HuH-7 (cell line): ENCODE data around the gene BPIFB3.

Source experiments
- DNase-seq: peaks from one replicate; pipeline ENCODE4 v3.0.0; 2011; ENCODE audit warnings: low spot score

The BPIFB3 gene, protein sequence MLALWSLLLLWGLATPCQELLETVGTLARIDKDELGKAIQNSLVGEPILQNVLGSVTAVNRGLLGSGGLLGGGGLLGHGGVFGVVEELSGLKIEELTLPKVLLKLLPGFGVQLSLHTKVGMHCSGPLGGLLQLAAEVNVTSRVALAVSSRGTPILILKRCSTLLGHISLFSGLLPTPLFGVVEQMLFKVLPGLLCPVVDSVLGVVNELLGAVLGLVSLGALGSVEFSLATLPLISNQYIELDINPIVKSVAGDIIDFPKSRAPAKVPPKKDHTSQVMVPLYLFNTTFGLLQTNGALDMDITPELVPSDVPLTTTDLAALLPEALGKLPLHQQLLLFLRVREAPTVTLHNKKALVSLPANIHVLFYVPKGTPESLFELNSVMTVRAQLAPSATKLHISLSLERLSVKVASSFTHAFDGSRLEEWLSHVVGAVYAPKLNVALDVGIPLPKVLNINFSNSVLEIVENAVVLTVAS

DNA sequence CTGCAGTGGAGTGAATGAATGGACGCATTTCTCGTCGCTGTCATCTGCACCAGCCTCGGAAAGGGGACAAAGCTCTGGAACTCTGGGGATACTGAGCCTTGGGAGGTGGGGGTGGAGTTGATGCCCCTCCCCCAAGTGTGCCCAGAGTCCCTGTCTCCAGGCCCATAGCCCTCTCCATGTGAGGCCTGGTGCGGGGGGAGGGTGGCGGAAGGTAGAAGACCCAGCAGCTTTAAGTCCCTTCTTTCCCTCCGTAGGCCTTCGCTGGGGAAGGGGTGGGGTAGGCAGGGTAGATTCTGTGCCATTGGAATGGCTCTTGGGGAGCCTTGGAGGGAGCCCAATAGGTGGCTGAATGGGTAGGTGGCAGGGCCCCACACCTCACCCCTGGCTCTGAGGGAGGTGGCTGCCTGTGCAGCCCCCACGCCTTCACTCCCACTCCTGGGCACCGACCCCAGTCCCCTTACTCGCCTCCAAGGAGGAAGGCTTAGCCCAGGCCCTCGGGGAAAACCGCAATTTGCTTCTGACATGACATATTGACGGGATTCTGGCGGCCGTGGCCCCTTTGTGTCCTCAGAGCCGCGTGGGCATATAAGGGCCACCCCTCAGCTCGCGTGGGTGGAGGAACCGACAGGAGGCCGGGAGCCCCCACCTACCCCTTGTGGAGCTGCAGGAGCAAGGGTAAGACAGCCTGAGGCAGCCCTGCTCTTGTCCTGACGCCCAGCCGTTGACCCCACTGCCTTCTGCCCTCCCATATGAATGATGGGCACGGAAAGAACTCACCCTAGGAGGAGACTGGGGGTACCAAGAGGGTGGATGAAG lies at the start of gene BPIFB3:
BPIFB3 (plus strand) TSS at position 613 of the 816 bp plus-strand sequence. CDS start 1,533 bp downstream, outside the sequence.
- DNase-seq = no peak

DNA sequence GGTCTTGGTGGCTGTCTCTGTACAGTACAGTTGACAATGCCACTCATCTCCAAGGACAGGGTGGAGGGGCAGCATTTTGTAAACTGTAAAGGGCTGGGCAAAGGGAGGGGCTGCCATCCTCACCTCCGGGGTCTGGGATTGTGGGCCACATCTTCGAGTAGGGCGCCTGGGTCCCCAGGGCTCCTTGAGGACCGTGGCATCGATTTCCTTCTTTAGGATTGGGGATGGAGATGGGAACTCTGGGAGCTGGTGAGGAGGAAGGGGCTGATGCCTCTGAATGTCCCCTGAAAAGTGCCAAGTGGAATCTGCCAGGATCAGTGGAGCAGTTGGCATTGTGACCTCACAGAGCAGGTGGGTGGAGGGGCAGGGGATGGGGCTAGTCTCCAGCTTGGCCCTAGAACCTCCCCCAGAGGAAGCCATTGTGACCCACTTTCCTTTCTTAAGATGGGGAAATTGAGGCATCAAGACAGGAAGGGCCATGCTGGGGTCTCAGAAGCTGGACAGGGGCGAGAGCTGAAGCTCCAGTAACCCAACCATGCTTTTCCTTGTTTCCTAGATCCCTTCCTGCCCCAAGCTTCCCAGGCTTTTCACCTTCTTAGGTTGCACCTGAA lies 49.5 kb upstream of the BPIFB3 start, which contains the start of gene SUN5:
SUN5 (minus strand) TSS at position 293 of the 611 bp plus-strand sequence; CDS start at position 200, 93 bp downstream.
- no peak for DNase-seq

DNA sequence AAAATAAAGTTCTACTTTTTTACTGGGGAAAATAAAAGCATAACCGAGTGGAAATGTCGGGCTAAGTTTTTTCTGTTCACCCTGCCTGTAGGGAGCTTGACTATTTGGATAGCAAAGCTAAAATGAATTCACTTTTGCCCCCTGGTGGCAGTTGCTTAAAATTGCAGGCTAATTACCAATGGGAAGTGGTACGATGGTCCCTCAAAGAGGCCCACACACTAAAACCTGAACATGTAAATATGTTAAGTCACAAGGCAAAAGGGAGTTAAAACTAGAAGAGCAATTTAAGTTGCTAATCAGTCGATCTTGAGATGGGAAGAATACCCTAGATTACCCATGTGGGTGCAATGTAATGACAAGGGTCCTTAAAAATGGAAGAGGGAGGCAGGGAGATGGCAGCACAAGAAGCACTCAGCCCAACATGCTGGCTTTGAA lies 48.6 kb upstream of the BPIFB3 start:
- no peak for DNase-seq

DNA sequence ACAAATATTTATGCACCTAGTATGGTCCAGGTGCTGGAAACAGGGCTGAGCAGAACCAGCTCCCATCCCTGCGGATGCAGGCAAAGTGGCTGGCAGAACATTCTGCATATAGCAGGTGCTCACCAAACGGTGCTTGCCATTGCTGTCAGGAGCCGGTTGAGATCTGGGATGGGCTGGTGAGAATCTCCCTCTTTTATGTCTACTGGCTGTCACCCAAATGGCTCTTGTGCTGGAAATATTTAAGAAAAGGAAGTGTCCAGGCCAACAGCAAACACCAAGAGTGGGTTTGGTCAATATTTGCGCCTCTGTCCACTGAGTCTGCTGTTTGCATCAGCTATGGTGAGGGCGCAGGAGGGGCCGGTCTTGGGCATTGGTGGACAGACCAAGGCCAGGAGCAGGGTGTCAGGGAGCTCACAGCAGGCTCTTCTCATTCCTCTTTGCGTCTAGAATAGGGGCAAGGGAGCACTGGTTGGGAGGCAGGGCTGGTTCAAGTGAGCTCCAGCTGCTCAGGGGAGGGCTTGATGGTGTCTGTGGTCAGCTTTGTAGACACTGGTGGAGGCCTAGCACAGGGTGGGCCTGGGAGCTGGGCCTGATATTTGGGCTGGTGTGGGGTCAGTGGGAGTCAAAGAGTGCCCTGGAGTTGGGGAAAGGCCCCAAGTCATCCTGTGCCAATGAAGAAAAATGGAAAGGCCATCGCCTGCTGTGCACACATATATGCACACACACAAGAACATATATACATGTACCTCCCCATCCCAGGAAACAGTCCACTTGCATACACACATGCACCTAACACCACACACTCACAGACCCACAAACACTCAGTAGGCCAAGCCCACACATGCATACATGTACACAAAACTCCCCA lies 47.6 kb upstream of the BPIFB3 start:
- no peak for DNase-seq

DNA sequence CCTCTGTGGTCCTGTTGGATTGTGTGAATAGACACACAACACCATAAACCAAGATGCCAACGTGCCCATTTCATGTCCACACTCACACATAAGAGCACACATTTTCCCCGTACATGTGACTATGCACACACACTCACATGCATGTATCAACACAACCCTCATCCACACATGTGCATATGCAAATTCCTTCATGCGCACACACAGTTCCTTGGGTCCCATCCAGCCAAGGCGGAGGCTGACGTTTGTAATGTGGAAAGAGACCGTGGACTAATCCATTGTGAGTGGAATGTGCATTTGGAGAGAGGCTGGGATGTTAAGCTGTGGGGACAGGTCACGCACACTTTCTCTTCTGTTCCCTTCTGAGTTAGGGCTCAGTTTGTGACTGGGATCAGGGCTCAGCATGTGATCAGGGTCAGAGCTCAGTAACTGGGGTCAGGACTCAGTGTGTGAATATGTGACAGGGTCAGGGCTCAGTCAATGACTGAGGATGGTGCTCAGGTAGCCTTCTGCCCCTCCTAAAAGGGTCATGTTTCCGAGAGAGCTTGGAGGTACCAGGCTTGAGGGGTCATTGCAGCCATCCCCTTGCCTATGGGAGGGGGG lies 46.8 kb upstream of the BPIFB3 start:
- DNase-seq = no peak

DNA sequence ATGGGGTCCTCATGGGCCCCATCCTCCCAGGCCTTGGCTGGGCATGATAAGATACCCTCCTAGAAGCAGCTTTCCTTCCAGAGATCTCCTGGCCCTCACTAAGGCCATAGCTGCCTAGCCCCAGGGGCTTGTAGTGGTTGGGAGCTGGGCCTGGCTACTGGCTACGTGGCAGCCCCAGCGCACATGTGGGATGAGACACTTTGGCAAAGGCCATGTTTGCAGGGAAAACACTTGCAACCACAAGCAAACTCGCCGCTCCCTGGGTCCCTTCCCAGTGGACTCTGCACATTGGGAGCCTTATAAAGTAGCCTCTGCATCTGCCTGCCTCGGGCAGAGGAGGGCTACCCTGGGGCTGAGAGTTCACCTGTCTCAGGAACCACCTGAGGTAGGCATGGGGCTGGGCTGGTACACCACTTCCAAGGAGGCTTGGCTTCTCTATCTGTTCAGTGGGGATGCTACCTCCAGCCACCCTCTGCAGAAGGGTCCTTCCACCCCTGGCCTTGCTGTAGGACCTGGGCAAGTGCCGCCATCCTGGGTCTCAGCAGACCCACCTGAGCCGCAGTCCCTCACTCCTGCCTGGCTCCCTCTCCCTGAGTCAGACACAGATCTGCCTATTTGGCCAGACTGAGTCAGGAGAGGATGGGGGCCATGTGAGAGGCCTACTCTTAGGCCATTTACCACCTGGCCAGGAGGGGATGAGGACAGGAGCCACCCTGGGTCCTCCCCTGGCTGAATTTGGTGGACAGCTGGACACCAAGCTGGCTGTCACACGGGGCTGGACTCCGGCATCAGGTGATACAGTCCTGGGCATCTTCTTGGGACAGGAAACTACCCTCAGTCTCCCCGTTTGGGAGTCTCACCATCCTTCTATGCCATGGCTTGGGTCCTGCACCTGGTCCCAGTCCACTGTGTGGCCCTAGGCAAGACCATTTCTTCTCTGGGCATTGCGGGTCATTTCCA lies 46.0 kb upstream of the BPIFB3 start, which contains the start of gene BPIFB2:
BPIFB2 (plus strand) TSS at position 329 of the 960 bp plus-strand sequence. CDS start 871 bp downstream, outside the sequence.
- DNase-seq = no peak

DNA sequence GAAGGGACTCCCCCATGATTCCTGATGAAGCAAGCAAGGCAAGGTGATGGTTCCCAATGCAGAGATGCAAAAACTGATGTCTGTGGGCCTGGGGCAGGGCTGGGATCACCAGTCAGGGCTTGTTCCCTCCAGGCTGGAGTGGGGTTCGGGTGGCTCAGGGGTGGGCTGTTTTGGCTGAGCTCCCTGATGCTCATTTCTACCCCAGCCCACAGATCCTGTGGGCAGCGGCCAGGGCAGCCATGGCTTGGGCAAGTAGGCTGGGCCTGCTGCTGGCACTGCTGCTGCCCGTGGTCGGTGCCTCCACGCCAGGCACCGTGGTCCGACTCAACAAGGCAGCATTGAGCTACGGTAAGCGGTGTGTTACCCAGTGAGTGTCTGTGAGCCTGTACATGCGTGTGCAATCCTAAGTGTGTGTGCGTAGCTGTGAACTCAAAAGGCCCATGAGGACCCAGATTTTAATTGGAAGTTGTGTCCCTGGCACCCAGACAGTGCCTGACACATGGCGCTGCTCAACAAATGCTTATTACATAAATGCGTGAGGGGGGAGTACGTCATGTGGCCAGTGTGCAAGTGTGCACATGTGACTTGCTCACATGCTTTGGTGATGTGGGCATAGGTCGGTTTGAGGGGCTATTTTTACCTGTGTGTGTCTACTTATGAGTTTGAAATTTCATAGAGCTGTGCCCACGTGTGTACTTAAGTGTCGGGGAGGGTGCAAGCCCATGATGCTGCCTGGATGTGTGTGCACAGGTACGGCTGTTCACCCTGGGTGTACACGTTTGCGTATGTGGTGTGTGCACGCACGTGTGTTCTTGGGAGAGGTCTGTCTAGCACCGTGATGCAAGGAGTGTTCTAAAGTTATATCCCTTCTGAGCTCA lies 45.1 kb upstream of the BPIFB3 start:
- no peak for DNase-seq

DNA sequence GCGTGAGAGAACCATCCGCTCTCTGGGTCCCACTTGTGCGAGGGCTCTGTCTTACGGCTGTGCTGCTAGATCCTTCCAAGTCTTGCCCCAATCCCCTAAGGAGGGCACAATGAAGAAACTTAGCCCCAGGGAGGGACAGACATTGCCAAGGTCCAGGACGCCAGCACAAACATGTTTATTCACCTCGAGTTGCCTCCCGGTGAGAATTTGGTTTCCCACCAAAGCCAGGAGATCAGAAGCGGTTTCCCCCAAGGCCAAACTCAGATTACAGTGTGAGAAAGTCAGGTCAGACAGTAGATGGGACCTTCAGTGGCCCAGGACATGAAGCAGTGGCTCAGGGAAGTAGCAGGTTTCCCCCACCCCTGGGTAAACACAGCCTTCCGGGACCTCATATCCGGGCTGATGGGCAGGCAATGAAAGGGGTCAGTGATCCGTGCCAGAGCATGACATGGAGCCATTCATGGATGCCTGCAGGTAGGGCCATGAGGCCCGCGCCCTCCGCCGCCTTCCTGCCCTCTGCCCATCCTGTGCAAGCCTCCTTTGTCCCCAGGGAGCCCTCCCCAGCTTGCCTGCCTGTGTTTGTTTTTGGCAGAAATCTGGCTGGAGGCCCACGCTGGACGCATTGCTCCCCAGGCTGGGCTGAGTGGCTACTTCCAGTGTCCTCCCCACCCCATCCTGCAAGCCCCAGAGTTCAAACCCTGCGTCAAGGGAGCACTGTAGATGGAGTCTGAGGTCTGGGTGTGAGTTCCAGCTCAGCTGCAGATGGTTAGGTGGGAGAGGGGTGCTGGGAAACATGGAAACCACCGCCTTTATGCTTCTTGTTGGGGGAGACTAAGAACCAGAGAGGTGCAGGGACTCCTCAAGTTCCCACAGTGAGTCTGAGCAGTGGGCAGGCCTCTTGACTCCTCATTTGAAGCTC lies 44.2 kb upstream of the BPIFB3 start:
- DNase-seq = peak; percentile 52

DNA sequence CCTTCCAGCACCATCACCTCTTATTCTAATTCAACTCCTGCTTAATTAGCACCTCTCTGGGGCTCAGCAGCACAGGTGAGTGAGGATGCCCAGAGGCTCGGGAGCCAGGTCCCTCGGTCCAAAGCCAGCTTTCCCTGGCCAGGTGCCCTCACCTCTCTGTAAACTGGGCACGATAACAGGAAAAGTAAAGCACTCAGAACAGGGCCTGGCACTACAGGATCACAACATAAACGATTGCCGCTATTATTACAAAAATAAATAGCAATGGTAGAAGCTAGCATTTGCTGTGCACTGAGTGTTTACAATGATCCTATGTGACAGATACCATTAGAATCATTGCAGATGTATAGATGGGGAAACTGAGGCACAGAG lies 43.6 kb upstream of the BPIFB3 start:
- no peak for DNase-seq

DNA sequence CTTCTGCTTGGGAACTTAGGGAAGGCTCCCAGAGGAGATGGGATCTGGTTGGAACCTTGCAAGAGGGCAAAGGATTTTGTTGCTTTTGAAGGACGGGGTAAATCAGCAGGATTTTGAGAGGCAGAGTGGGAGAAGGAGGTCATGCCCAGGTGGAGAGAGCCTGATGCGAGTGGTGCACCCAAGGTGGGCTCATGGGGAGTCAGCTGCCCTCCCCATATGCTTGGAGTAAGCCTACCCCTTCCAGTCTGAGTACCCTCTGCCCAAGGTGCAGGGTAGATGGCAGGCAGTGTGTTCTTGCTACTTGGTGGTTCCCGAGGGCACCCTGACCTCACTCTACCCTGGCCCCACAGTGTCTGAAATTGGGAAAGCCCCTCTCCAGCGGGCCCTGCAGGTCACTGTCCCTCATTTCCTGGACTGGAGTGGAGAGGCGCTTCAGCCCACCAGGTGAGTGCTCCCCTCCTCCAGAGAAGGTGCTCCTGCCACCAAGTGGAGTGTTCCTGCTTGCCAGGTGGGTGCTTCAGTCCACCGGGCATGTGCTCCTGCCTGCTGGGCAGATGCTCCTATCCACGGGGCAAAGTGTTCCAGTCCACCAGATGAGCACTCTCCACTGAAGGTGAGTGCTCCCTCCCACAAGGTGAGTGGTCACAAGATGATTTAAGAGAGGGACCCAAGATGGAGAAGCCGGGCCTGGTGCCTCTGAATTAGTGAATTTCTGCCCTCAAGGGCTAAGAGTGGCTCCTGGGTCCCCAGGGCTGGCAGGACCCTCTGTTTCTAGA lies 42.8 kb upstream of the BPIFB3 start:
- DNase-seq = no peak

DNA sequence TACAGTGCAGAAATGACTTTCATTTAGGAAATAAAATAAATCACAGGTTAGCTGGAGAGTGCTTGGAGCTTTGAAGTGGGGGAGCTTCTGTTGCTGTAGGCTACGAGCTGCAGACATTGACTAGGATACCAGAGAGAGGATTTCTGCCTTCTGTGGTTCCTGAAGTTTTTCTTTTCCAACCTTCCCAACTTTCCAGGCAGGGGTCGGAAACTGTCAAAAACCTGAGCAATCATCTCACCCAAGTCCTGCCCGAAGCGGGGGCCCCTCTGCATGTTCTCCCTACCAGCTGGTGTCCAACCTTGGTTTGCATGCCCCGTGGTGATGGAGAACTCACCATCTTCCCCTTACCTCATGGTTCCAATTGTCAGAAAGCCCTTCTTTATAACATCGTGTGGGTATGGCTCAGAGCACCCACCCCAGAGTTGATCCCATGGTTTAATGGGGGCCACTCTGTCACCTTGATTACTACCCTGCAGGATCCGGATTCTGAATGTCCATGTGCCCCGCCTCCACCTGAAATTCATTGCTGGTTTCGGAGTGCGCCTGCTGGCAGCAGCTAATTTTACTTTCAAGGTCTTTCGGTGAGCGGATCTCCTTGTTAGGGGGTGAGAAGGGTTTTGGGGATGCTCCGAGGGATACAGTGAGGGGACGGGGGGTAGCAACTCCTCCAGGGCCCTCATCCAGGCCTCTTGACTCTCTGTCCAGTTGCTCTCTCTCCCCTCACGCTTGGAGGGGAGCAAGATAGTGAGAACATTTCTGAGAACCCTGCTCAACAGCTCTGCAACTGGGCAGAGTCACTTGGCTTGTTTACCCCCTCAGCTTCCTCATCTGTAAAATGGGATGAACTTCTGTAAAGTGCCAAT lies 41.1 kb upstream of the BPIFB3 start:
- DNase-seq = no peak

DNA sequence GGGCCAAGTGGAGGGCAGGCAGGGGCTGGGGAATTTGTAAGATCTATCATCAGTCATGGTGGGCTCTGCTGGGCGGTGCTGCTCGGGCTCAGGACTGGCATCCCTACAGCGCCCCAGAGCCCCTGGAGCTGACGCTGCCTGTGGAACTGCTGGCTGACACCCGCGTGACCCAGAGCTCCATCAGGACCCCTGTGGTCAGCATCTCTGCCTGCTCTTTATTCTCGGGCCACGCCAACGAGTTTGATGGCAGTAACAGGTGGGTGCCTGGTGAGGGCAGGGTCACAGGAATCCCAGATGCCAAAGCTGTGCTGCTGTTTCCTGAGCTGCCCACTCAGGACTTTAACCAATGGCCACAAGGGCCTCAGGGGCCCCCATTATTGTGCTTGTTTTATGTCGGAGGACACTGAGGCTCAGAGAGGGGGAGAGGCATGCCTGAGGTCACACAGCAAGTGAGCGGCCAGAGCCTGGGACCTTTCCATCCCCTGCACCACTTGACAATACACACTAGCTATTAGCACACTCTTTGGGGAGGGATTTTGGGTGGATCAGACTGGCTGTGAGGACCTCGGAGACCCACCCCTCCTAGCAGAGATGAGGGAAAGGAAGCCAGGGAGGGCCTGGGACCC lies 39.9 kb upstream of the BPIFB3 start:
- no peak for DNase-seq

DNA sequence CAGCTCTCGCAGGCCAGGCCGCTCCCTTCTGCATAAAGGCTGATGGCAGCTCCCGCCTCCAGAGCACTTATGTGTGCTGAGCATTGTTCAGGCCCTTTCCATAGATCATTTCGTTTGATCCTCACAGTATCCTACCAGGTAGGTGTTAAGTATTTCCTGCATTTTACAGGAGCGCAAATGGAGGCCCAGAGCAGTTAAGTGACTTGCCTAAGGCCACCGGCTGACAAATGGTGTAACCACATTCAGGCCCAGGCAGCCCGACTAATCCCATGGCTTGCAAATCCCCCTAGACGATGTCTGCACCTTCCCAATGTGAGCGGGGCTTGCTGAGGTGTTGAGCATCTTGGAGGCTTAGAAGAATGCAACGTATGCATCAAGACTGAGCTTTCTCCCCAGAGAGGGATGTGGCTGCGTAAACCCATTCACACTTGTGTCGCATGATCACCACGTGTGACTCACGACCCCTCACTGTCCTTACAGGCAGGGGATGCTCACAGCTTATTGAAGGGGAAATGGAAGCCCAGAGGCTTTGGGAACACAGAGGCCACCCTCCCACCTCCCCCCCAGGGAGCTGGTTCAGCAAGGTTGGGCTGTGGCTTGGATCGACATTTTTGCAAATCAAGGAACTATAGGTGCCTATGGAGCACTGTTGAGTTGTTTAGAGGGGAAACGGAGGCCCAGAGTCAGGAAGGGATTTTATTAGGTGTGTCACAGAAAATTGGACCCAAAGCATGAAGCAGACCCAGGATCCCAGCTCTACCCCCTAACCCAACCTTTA lies 39.2 kb upstream of the BPIFB3 start:
- DNase-seq = no peak

DNA sequence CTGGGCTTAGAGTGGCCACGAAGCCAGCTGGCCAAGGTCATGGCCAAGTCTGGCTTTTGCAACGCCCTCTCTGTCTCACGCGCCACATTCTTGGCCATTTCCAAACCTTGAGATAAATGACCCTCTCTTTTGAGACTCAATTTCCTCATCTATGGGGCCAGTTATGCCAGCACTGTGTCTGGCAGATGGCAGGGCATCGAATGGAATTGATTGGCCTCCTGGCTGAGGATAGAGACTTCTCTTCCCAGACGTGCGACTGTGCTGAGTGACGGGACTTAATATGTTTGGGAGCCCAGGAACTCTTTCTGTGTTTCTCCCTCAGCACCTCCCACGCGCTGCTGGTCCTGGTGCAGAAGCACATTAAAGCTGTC lies 38.6 kb upstream of the BPIFB3 start:
- no peak for DNase-seq
